Stimulated activated CD8-positive, alpha-beta memory T cell treated with anti-CD3 and anti-CD28 coated beads, Interleukin-4, amount 100 ng/mL, for 48 hours (primary cell): ENCODE results near the gene FAM20C.
"Not testable (repeated sequence)": the region's sequence is repeated elsewhere in the genome, so short reads cannot be mapped to it uniquely, and the experiment has no call there.

Experiments used
- DNase-seq: peaks from one replicate; pipeline ENCODE4 v3.0.0-alpha.2; 2020

Gene FAM20C

DNA sequence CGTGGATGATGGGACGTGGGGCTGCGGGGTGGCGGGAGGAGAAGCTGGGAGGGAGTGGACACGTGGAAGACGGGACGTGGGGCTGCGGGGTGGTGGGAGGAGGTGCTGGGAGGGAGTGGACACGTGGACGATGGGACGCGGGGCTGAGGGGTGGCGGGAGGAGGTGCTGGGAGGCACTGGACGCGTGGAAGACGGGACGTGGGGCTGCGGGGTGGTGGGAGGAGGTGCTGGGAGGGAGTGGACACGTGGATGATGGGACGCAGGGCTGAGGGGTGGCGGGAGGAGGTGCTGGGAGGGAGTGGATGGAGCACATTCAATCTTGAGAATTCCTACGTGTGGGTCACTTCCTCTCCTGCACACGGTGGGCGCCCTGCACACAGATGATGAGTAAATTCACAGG lies 104.8 kb downstream of the FAM20C start:
- DNase-seq = not testable (repeated sequence)

DNA sequence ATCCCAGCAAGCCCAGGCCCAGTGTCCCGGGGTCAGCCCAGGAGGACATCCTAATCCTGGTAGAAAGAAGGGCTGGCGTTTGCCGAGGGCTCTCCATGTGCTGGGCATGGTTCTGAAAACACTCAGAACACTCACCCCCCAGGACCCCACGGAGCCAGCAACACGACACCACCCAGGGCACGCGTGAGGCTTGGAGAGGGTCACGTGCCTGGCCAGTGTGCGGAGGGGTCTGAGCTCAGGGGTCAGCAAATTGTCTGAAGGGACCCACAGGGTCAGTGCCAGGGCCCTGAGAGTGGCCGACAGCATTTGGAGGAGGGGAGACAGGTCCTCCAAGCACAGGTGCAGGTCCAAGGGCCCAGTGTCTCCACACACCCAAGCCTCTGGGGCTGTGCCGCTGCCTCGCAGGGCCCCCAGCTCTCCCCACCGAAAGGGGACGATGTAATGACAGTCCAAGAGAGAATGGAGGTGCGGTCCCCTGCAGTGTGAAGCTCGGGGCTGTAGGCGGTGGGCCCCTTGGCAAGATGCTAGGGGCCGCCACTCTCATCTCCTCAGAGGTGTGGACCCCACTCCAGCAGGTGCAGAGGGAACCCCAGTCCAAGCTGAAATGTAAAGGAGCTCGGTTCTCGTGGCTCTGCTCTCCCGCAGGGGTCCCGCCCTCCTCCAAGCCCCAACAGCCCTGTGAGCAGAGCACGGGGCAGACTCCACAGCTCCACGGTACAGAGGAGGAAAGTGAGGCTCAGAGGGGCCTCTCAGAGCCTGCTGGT lies 105.4 kb downstream of the FAM20C start:
- DNase-seq = no peak

GRCh38 chr7:298375-298702 lies 106.0 kb downstream of the FAM20C start:
- DNase-seq = no peak

GRCh38 chr7:298743-299142 lies 106.4 kb downstream of the FAM20C start:
- DNase-seq = no peak

DNA sequence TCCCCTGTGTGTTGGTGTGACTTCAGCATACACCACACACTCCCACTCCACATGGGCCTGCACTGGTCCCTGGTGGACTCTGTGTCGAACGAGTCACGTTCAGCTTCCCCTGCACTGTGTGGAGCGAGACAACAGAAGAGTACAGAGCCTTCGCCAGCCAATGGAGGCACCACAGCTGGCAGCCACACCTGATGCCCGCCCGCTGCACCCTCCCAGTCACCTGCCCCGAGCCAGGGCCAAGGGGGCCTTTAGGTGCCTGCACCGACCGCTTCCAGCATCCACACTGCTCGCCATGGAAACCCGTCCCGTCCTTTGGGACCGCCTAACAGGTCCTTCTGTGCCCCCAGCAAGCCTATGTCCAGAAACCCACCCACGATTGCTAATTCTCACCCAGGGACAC lies 106.8 kb downstream of the FAM20C start:
- DNase-seq = no peak

DNA sequence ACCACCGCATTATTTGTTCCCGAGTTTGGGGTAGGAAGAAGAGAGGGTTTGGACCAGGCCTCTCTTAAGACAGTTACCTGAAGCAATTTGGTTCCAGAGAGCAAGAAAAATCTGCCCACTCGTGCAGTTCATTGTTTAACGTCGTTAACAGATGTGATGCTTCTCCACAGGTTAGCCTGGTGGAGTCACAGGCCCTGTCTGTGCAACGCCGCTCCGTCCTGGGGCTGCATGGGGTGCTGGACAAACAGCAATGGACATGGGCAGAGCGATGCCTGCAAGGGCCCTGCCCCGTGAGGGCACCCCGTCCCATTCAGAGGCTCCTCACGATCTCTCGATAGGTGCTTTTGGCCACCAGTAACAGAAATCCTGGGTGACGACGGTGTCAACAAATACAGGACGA lies 107.3 kb downstream of the FAM20C start:
- DNase-seq = no peak

DNA sequence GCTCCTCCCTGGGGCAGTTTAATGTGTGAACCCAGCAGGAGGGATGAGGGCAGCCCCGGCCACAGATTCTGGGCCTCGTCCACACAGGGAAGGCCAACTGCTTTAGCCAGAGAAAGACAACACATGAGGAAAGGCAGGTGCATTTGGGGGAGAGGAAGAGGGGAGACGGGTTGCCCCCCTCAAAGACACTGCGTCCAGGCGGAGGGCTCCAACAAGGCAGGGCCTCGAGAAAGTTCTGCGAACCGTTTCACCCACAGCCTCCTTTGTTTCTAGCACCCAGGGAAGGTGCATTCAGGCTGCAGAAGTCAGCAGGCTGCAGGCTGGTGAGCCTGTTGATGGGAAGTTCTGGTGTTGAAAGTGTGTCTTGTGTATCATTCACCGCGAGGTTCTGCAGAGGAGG lies 107.7 kb downstream of the FAM20C start:
- DNase-seq = no peak

DNA sequence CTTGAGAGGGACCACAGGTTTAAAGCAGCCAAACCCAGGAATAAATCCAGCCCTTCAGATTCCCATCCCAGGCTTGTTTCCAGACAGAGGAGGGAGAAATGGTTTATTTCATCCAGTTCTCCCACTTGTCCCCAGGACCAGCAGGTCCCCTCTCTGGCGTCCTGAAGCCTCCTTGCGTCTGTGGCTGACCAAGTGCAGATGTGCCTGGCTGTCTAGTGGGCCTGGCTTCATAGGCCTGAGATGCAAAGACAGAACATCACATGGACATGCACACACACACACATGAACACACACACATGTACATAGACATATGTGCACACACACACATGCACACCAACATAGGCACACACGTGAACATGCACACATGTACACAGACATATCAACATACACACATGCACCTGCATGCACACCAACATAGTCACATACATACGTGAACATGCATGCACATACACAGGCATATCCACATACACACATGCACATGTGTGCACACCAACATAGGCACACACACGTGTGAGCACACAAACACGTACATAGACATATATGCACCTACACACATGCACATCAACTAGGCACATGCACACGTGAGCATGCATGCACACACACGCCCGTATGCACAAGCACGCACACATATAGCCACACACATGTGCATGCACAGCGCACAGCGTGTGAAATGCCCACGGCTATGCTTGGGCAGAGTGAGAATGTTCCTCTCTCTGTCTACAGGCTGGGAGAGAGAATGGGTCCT lies 108.3 kb downstream of the FAM20C start:
- DNase-seq = no peak

DNA sequence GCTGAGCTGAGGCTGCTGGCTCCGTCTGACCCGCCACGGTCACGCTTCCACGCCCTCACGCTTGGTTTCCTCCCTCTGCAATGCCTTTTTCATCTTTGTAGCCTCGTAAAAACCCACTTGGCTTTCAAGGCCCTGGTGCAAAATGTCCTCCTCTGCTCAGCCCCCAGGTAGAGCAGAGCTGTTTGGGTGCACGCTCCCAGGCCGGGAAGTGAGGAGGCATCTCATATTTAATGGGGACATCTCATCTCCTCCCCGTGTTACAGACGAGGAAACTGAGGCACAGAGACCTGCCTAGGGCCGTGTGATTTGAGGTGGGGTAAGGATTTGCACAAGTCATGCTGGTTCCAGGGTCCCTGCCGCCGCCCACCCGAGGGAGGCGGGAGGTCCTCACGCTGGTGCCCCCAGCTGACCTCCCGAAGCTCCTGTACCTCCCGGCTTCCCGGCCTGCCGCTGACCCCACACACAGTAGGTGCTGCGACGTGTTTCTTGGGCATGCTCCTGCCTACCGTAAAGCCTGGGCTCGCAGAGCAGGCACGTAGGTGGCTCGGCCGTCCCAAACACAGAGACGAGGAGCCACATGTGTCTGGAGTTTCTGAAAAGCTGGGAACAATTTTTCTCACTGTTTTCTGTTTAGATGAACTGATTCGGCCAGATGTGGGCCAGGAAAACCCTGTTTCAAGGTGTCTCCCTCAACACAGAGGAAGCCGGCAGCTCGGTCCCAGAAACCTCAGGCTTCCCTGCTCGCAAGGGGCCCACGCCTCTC lies 109.1 kb downstream of the FAM20C start:
- no peak for DNase-seq

DNA sequence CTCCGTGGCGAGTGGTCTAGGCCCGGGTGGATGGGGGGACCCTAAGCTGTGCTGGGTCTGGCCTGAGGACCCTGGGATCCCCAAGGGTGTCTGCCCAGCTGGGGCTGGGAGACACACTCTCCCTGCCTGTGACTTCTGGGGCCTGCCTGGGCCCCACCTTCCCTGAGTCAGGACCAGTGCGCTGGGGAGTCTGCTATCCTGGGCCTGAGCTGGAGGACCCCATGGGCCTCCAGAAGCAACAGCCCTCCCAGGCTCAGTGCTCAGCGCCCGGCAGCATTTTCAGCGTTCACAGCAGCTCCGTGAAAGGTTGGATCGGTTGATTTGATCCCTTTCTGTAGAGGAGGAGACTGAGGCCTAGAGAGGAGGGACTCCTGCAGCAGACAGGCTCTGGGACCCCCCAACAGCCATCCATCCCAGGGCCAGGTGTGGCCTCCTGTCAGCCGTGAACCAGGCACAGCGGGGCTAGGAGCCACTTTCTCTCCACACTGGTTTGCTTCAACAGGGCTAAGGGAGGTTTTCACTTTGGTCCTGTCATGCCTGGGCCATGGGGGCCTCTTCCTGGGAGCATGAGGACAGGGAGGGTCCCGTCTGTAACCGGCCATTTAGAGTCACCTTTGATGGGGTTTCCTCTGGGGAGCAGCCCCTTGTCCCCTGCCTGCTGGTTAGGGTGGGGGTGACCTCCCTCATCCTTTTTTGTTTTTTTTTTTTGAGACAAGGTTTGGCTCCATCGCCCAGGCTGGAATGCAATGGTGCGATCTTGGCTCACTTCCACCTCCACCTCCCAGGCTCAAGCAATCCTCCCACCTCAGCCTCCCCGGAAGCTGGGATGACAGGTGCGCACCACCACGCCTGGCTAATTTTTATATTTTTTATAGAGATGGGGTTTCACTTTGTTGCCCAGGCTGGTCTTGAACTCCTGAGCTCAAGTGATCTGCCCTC lies 110.0 kb downstream of the FAM20C start:
- DNase-seq = no peak

DNA sequence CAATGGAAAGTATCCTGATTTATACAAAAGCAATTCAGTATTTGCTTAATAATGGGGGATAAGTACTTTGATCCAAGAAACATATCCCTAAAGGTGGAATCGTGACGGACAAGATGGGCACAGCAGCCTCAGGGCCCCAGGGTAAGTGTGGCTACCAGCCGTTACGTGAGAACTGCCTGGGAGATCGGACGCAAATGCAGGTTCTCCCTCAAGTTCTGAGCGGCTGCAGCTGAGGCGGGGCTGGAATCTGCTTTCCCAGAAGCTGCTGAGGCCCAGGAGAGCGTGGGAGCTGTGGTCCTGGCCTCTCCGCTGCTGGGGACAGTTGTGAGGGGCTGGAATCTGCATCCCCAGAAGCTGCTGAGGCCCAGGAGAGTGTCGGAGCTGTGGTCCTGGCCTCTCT lies 111.1 kb downstream of the FAM20C start:
- no peak for DNase-seq

GRCh38 chr7:303884-304573 lies 111.7 kb downstream of the FAM20C start:
- DNase-seq = no peak

DNA sequence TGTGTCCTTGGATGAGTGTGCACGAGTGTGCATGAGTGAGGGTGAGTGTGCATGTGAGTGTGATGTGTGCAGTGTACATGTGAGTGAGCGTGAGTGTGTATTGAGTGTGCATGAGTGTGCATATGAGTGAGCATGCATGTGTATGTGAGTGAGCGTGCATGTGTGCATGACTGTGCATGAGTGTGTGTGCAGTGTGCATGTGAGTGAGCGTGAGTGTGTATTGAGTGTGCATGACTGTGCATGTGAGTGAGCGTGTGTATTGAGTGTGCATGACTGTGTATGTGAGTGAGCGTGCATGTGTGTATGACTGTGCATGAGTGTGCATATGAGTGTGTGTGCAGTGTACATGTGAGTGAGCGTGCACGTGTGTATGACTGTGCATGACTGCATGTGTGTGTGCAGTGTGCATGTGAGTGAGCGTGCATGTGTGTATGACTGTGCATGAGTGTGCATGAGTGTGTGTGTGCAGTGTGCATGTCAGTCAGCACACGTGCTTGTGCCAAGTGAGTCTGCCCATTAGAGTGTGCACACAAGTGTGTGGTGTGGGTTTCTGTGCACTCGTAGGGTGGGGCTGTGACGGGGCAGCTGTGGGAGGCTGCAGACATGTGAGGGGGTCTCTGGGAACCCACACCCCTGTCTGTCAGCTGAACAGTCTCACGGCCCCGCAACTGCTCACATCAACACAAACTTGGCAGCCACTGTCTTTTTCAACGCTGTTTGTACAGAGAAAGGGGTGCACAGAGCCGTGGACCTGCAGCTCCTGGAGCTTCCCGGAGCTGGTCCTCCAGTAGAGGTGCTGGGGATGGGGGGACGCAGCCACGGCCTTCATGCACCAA lies 112.4 kb downstream of the FAM20C start:
- DNase-seq = no peak

DNA sequence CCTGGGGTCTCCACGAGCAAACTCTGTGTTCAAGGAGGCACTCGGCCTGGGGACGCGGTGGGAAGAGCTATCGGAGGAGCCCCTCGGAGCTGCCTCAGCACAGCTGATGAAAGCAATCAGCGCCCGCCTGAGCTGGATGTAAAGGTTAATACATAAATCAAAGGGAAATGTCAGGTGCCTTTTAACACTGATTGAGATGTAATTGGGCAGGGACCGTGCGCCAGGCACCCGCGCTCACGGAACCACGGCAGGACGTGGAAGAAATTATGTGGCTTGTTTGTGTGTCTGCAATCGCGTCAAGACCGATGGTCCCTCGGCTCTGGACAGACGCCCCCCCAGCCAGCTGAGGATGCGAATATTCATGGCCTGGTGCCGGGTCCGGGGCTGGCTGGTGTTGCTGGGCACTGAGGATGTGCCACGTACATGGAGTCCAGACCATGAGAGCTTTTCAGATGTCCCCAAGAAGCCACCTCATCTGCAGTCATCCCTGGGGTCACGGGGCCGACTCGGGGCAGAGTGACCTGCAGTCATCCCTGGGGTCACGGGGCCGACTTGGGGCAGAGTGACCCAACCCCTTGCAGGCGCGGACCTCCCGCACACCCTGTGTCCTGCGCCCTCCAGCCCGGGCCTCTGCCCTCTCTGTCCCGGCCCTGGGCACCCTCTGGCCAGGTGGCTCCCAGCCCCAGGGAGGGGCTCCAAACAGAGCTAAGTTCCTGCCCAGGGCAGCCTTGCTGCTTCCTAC lies 113.2 kb downstream of the FAM20C start:
- no peak for DNase-seq

DNA sequence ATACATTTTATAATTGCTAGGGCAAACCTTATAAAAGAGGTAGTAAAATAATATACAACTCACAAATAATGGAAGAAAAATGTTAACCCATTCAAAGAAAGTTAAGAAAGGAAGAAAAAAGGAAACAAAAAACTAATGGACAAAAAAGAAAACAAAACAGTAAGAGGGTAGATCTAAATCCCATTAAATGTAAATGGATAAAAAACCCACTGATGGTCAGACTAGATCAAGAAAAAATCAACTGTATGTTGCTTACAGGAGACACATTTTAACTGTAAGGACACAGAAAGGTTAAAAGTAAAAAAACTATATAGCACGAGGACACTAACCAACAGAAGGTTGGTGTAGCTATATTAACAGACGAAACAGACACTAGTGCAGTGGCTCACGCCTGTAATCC lies 115.6 kb downstream of the FAM20C start:
- no peak for DNase-seq

- DNase-seq = no peak
These were observed 117.3 kb downstream of the FAM20C start for GRCh38 chr7:309586-310228.
